ENCODE results near the gene PPIE. TPM values are rescaled to one million over a fixed set of nuclear protein-coding genes. Genes with fewer than 3 reads are reported as not detected.
A peak's percentile ranks its signal among the peaks of the same experiment; 100 is the strongest.

Gene PPIE
- total and polyA plus RNA-seq, 2 of the 4 experiments (the other 2 are of a cell fraction): 40.9 to 68.1 TPM

GRCh38 chr1:39691383-39692151, 47.1 kb upstream of the PPIE start, which contains the start of gene HPCAL4:
Gene HPCAL4, minus strand, starts transcription at chr1:39691433. Its CDS starts 6,830 bp downstream, at chr1:39684603.
- Histone ChIP-seq H2BK20ac (ENCODE audit: low read depth, low read length) (no peak within 1 kb of the TSS), H3K23ac (ENCODE audit: low read depth, low read length) (no peak within 1 kb of the TSS), H3K36me3 (ENCODE audit: control insufficient read depth, insufficient read depth, low read length) (no peaks in the 10 kb centered on the region), H3K4me3 (ENCODE audit: insufficient read depth, low read depth, low read length) (no peak within 1 kb of the TSS), H4K91ac (ENCODE audit: insufficient read depth, low read depth, low read length) (no peak within 1 kb of the TSS), H2BK5ac (ENCODE audit: low read depth, low read length, poor library complexity, severe bottlenecking) (no peak within 1 kb of the TSS), H3K27me3 (ENCODE audit: control insufficient read depth, insufficient read depth, low read length) (peaks cover 85% of the 10 kb centered on the region), H4K8ac (ENCODE audit: low read depth in 2 of 2, low read length in 2 of 2) (no peak within 1 kb of the TSS), H2BK120ac (ENCODE audit: low read depth, low read length) (no peak within 1 kb of the TSS), H3K4me1 (ENCODE audit: control insufficient read depth, insufficient read depth, low read length) (no peaks in the 10 kb centered on the region; the same call in 1 of the 2 replicates), H3K9me3 (ENCODE audit: control insufficient read depth, insufficient read depth, low read length) (no peaks in the 10 kb centered on the region), H4K20me1 (ENCODE audit: insufficient read depth, low read length) (no peaks in the 10 kb centered on the region; the same call in 1 of the 2 replicates), H2AFZ (replicated peaks; ENCODE audit: low read length, poor library complexity) (peak within 1 kb of the TSS; percentile 75), H3K4me2 (ENCODE audit: low read depth, low read length) (peak within 1 kb of the TSS; percentile 52), H3K9me1 (ENCODE audit: insufficient read depth, low read length) (no peaks in the 10 kb centered on the region), H3K9ac (ENCODE audit: low read depth, low read length) (no peak within 1 kb of the TSS), H3K14ac (replicated peaks; ENCODE audit: low read depth, low read length) (no peak within 1 kb of the TSS), H3K18ac (ENCODE audit: low read depth, low read length) (no peak within 1 kb of the TSS), H2BK15ac (ENCODE audit: low read depth, low read length) (no peak within 1 kb of the TSS), H3K56ac (ENCODE audit: extremely low read depth, insufficient read depth, low read length) (no peak within 1 kb of the TSS), H4K5ac (ENCODE audit: low read depth, low read length) (no peak within 1 kb of the TSS), H2AK5ac (ENCODE audit: low read depth, low read length) (no peak within 1 kb of the TSS), H3K79me1 (ENCODE audit: low read depth in 1 of 2, low read length in 2 of 2) (no peaks in the 10 kb centered on the region), H3K4ac (ENCODE audit: low read depth, low read length) (no peak within 1 kb of the TSS), H3K27ac (ENCODE audit: insufficient read depth, low read length) (no peak within 1 kb of the TSS), H2AK9ac (replicated peaks; ENCODE audit: low read depth, low read length, poor library complexity) (peak within 1 kb of the TSS; percentile 1)
- CTCF ChIA-PET: no interaction called here
- DNase-seq: peak; percentile 46
- POLR2A ChIA-PET (ENCODE audit: unreplicated experiment): interaction anchor here (0.6 kb wide), 1 partner anchor 243 kb away, joined by 4 read pairs; no protein-coding TSS in a partner anchor
- in situ Hi-C loops (cut with MboI; ENCODE audit: low sequenced_read_pairs) (no loop called here), intact Hi-C loops (cut with micrococcal nuclease) (no loop called here), dilution Hi-C loops (cut with HindIII; ENCODE audit: low sequenced_read_pairs, unreplicated experiment) (no loop called here)
- TF ChIP-seq ELK1 (IDR thresholded peaks at IDR 0.05; ENCODE audit: borderline replicate concordance, low read depth, low read length) (no peak), USF2 (IDR thresholded peaks at IDR 0.05; ENCODE audit: low read depth, low read length) (no peak), MXI1 (IDR thresholded peaks at IDR 0.05; ENCODE audit: borderline replicate concordance, low read depth, low read length) (no peak), BHLHE40 (IDR thresholded peaks at IDR 0.05; ENCODE audit: low read depth, low read length) (no peak), CHD1 (IDR thresholded peaks at IDR 0.05; ENCODE audit: low read depth, low read length) (no peak), RCOR1 (IDR thresholded peaks at IDR 0.05; ENCODE audit: insufficient replicate concordance, low read length) (no peak), MAFK (IDR thresholded peaks at IDR 0.05; ENCODE audit: low read depth, low read length) (no peak), RAD21 (IDR thresholded peaks at IDR 0.05; ENCODE audit: low read length) (no peak), MAZ (IDR thresholded peaks at IDR 0.05; ENCODE audit: borderline replicate concordance, low read depth, low read length) (no peak), SMC3 (IDR thresholded peaks at IDR 0.05; ENCODE audit: low read depth, low read length) (no peak), RFX5 (IDR thresholded peaks at IDR 0.05; ENCODE audit: low read depth, low read length) (no peak), NFE2L2 (IDR thresholded peaks at IDR 0.05; ENCODE audit: low read depth, low read length) (no peak), FOS (IDR thresholded peaks at IDR 0.05; ENCODE audit: low read depth, low read length) (no peak), CEBPB (IDR thresholded peaks at IDR 0.05; ENCODE audit: low read depth, low read length) (no peak), CTCF (conservative IDR thresholded peaks at IDR 0.05; ENCODE audit: low read depth, low read length) (no peak)
- no TSS peak for BruUV-seq (replicated peaks)
- WGBS, 2 experiments (ENCODE audit: extremely low coverage in 2 of 2, insufficient read length in 1 of 2): no CpG with 5 or more reads among the region's 47 CpGs
- ATAC-seq (ENCODE audit: low read depth): peak; percentile 99

Data from IMR-90 (cell line).